Stimulated activated CD8-positive, alpha-beta memory T cell treated with anti-CD3 and anti-CD28 coated beads, Interleukin-12 subunit alpha, Interleukin-12 subunit beta, amount 100 ng/mL, for 24 hours (primary cell): Measurements from ENCODE around the gene ATG4B.
A peak's percentile ranks its signal among the peaks of the same experiment; 100 is the strongest.

Experiments
- DNase-seq: peaks from one replicate; pipeline ENCODE4 v3.0.0-alpha.2; 2020; ENCODE audit errors: extremely low read depth

ATG4B gene

GRCh38 chr2:241666627-241667400, 29.3 kb downstream of the ATG4B start:
- no peak for DNase-seq

GRCh38 chr2:241668354-241668753, 30.9 kb downstream of the ATG4B start:
- DNase-seq: no peak

GRCh38 chr2:241668839-241669238, 31.3 kb downstream of the ATG4B start:
- no peak for DNase-seq

- no peak for DNase-seq
These were observed 33.0 kb downstream of the ATG4B start for GRCh38 chr2:241670333-241671110.

DNA sequence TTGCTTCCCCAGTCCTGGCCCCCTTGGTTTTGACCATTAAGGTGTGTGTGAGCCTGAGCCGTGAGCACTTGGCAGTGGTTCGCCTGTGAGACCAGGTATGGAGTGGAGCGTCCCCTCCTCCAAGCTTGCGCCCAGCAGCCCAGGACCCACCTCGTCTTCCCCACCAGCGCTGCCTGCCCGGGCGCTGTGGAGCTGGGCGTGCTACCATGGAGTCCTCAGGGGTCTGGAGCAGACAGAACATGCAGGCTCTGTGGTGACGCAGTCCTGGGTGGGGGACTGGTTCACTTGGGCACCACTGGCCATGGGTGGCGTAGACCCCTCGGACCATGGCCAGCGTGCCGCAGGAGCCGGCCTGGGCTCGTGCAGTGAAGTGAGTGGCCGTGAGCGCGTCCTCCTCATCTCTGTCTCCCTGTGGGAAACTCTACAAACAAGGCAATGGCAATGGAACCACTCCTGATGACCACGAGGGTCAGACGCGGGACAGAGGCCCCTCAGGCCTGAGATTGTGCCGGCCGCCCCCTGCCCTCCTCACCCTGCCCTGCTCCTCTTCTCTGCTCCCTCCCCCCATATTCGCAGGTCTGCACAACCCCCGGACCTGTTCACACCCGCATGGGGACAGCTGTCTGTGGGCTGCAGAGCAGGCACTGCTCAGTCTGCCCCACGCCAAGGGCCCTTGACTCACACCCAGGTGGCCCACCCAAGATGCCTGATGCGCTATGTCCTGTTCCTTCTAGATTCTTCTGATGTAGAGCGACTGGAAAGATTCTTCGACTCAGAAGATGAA, 34.2 kb downstream of the ATG4B start:
- DNase-seq: no peak

GRCh38 chr2:241672243-241673188, 35.0 kb downstream of the ATG4B start:
- DNase-seq: no peak

GRCh38 chr2:241673189-241673663, 35.7 kb downstream of the ATG4B start:
- DNase-seq: no peak

DNA sequence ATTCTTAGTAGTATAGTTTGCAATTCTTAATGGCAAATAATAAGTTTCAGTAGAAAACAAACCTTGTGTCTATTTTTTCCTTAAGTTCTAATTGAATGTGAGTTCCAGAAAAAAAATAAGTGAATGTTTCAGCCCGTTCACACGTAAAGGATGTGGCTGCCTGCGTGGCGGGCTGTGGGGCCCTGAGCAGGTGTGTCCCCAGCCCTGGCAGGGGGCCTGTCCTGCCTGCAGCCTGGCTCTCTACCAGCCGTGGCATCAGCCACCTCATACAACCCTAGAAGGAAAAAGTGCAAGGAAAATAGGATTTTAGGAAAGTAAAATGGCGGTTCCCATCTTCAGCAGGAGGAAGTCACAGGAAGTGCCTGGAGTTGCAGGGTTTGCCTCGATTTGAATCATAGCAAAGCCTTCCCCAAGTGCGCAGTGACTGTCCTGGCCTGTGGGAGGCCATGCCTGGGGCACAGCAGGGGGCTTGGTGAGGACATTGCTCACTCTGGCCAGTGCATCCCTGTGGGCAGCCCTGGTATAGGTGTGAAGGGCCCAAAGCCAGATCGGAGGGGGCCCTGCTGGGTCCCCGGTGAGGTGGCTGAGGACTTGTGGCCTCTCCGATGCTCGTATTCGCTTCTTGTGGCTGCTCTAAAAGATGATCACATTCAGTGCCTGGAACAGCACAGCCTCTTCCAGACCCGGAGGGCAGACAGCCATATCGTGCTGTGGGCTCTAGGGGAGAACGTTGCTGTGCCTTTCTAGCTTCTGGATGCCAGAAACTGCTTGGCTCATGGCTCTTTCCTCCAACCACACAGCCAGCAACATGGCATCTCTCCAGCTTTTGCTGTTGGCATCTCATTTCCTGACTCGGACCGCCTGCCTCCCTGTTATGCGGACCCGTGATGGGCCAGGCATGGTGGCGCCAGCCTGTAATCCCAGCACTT, 36.6 kb downstream of the ATG4B start:
- DNase-seq: no peak

DNA sequence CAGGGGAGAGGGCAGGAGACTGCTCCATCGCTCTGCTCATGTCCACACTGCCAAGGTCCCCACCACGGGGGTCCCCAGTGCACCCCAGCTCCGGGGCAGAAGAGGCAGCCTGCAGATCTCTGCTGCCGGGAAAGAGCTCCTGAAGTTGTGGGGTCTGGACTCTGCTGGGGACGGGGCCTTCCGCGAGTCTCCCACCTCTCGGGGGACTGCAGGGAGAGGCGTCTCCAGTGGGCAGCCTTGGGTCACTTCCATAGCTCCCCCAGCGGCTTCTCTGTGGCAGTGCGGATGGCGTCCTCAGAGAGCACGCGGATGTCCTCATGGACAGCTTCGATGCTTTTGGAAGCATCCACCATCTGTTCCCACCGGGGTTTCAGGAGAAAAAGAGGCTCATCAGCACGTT, 38.4 kb downstream of the ATG4B start:
- no peak for DNase-seq

GRCh38 chr2:241676665-241677064, 39.2 kb downstream of the ATG4B start:
- no peak for DNase-seq

DNA sequence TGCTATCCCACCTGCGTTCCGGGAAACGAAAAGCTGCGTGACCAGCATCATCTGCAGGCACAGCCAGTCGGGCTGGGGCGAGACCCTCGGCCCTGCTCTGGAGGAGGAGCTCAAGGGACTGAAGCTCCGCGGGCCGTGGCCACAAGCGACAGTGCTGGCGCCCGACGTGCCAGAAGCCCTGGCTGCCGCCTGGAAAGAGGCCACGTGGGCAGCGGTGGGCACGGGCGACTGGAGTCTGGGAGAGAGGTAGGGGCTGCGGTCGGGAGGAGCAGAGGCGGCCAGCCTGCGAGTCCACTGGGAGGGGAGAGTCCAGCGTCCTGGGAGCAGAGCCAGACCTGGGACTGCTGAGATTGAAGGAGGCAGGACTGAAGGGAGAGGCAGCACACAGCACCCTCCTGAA, 39.9 kb downstream of the ATG4B start:
- no peak for DNase-seq

DNA sequence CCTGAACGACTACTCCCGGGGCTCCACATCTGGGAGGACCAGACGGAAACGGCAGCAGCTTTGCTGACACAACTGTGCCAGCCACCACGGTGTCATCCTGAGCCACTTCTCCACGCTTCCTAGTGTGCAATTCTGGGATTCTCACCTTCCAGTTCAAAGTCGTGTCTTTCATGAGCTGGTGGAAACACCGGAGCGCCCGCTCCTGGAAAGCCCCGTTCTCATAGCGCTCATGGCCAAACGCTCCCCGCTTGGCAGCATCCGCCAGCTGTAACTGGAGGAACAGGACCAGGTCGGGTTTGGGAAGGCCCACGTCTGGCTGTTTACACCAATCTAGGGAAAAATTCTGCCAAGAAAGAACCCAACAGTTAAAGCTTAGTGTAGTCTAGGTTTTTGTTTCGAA, 40.8 kb downstream of the ATG4B start:
- DNase-seq: no peak

DNA sequence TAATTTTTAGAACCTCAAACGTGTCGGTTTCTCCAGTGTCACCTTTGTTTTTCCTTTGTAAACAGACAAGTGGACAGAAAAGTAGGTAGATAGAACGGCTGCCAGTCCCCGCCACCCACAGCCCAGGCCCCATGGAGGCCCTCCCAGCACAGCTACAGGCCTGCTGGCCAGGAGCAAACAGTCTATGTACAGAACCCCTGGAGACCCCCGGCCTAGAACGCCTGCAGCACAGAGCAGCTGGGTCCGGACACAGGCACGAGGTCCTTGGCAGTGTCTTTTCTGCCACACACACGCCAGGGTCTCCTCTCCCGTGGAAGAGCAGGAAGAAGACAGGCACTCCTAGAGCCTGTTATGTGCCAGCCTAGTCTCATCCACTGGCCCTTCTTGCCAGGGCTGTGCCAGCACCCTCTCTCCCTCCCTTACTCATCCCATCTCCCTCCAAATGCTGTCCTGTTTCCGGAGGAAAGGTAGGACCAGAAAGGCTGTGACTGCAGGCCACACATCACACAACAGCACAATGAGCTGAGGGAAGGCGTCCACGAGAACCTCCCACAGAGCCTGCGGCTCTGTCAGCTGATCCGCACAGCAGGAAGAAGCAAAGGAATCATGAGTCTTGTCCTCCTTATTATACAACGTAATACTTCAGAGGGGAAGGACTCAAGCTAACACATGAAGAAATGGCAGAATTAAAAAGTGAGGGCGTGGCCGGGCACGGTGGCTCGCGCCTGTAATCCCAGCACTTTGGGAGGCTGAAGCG, 41.5 kb downstream of the ATG4B start:
- DNase-seq: no peak

DNA sequence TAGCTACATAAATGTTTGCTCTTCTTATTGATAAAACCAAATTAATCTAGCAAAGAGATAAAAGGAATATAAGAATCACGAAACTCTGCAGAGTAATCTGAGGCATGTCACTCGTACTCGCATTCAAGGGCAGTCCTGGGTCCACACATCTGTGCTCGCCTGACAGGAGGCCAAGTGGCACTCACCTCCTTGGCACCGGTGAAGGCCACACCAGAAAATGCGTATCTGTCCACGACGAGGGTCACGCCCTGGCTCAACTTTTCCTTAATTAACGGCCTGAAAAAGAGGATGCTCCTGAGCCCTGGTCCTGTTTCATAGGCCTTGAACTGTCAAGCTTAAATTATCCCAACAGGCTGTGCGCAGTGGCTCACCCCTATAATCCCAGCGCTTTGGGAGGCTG, 42.6 kb downstream of the ATG4B start:
- DNase-seq: no peak

GRCh38 chr2:241680827-241681599, 43.5 kb downstream of the ATG4B start:
- no peak for DNase-seq

- DNase-seq: no peak
These were observed 48.8 kb downstream of the ATG4B start for GRCh38 chr2:241686324-241686649.

DNA sequence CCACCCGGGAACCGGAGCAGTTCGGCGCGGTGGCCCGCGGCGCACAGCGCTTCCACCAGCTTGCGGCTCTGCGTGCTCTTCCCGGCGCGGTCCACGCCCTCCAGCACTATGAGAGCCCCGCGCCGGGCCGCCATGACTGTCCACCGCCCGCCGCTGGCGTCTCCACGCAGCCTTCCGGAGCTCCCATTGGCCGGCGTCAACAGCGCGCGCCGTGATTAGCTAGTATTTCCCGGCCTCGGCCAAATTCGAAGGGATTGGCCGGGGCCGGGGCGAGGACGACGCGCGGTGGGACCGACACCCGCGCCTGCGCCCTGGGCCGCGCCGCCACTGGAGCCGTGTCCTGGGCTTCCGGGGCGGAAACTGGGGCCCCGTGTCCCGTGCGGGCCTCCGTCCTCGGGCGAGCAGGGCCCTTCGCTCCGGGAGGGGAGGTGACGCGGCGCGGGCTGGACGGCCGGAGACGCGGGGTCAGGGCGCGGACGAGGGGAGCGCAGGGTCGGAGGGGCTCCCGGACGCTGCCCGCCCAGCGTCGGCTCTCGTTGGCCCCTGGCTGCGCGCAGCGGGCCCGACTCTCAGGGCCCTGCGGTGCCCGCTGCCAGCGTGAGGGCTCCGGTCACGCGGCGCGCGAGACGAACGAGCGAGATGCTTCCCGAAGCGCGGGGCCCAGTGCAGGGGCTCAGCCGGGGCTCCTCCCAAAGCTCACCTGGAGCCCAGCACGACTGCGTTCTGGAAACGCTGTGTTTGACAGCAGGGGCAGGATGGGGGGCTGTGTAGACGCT, 49.3 kb downstream of the ATG4B start, which contains the start of gene DTYMK:
DTYMK (minus strand) TSS at position 166 of the 776 bp plus-strand sequence; CDS start at position 134, 32 bp downstream.
- DNase-seq: peak; percentile 90

DNA sequence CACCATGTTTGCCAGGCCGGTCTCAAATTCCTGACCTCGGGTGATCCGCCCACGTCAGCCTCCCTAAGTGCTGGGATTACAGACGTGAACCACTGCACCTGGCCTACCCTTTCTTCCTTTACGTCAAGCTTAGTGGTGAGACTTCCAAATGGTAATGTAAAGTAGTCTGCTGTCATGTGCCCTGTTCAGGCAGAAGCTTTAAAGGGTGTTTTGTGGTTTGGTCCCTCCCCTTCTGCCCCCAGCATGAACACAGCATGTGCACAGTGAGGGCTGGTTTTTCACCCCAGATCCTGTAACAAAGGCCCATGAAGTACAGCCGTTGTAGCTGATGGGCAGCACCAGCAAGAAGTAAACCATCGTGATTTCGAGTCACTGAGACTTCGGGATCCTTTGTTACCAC, 51.8 kb downstream of the ATG4B start:
- no peak for DNase-seq
